OCI-LY3 (cell line): ENCODE measurements around the gene ERN1.

Experiments
- H2AFZ ChIP-seq: fragments of 200-600, 300-600 bp; shearing (Covaris generic); 2 replicates; pipeline ENCODE4 v1.6.0; 2014; ENCODE audit warnings: antibody characterized with exemption, low read depth, low read length
- H3K27ac ChIP-seq: fragments of 200-600, 300-600 bp; sonication (generic); 2 replicates; pipeline ENCODE4 v1.5.1; 2014; ENCODE audit warnings: mild to moderate bottlenecking, low read length, moderate library complexity, mixed read lengths
- H3K27me3 ChIP-seq: fragments of 200-600, 300-600 bp; sonication (generic); 2 replicates; pipeline ENCODE4 v1.6.1; 2014; ENCODE audit warnings: low read depth, low read length, mixed read lengths
- H3K36me3 ChIP-seq: fragments of 200-600, 300-600 bp; sonication (generic); replicated peaks from 2 replicates; pipeline ENCODE3; 2014; ENCODE audit warnings: low read depth, low read length, mixed read lengths
- H3K4me1 ChIP-seq: fragments of 300-600, 200-600 bp; sonication (generic); 2 replicates; pipeline ENCODE4 v1.6.1; 2014; ENCODE audit warnings: low read length, mixed read lengths
- H3K4me2 ChIP-seq: fragments of 200-600, 300-600 bp; sonication (generic); 2 replicates; pipeline ENCODE4 v1.6.1; 2014; ENCODE audit warnings: low read length, mixed read lengths
- H3K4me3 ChIP-seq: fragments of 300-600, 200-600 bp; sonication (generic); 2 replicates; pipeline ENCODE4 v1.5.1; 2014; ENCODE audit warnings: antibody characterized with exemption, mild to moderate bottlenecking, low read length, moderate library complexity
- H3K79me2 ChIP-seq: fragments of 300-600, 200-600 bp; shearing (Covaris generic); 2 replicates; pipeline ENCODE4 v1.6.1; 2014; ENCODE audit warnings: mild to moderate bottlenecking, low read length, mixed read lengths
- H3K9ac ChIP-seq: fragments of 300-600, 200-600 bp; shearing (Covaris generic); 2 replicates; pipeline ENCODE4 v1.6.0; 2014; ENCODE audit warnings: mild to moderate bottlenecking, low read length, moderate library complexity
- H3K9me3 ChIP-seq: fragments of 200-600, 300-600 bp; shearing (Covaris generic); 2 replicates; pipeline ENCODE4 v1.6.1; 2014; ENCODE audit warnings: low read length, mixed read lengths; ENCODE audit not compliant: insufficient read depth
- H4K20me1 ChIP-seq: fragments of 200-600, 300-600 bp; sonication (generic); 2 replicates; pipeline ENCODE4 v1.6.1; 2016; ENCODE audit warnings: low read length, mixed read lengths; ENCODE audit not compliant: insufficient read depth
- EZH2phosphoT487 ChIP-seq: fragments of 200-600 bp; shearing (Covaris generic); IDR thresholded peaks from 2 replicates; pipeline ENCODE4 v1.6.1; 2018; ENCODE audit warnings: antibody characterized with exemption, mixed run types, low read depth
- TF ChIP-seq, protein P1 (sequence below): fragments of 200-600, 300-600 bp; sonication (generic); IDR thresholded peaks from 2 replicates; pipeline ENCODE4 v1.5.1; 2014; ENCODE audit warnings: antibody characterized with exemption, low read length, low read depth

Gene ERN1

GRCh38 chr17:64092952-64093451 lies 36.9 kb downstream of the ERN1 start:
- Histone ChIP-seq H3K9me3 (no peaks in the 10 kb centered on the region), H3K4me3 (no peak overlapping the region), H3K4me1 (peaks cover 70% of the 10 kb centered on the region), H3K27ac (peak overlapping the region; percentile 98), H3K79me2 (peaks cover 58% of the 10 kb centered on the region), H3K36me3 (peaks cover 55% of the 10 kb centered on the region), H3K9ac (no peak overlapping the region), H4K20me1 (no peaks in the 10 kb centered on the region), H3K4me2 (peak overlapping the region; percentile 72; the same call in 1 of the 2 replicates), H2AFZ (no peak overlapping the region), H3K27me3 (no peaks in the 10 kb centered on the region)
- no peak for TF ChIP-seq EZH2phosphoT487
- TF ChIP-seq, protein P1, sequence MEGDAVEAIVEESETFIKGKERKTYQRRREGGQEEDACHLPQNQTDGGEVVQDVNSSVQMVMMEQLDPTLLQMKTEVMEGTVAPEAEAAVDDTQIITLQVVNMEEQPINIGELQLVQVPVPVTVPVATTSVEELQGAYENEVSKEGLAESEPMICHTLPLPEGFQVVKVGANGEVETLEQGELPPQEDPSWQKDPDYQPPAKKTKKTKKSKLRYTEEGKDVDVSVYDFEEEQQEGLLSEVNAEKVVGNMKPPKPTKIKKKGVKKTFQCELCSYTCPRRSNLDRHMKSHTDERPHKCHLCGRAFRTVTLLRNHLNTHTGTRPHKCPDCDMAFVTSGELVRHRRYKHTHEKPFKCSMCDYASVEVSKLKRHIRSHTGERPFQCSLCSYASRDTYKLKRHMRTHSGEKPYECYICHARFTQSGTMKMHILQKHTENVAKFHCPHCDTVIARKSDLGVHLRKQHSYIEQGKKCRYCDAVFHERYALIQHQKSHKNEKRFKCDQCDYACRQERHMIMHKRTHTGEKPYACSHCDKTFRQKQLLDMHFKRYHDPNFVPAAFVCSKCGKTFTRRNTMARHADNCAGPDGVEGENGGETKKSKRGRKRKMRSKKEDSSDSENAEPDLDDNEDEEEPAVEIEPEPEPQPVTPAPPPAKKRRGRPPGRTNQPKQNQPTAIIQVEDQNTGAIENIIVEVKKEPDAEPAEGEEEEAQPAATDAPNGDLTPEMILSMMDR, result no peak

DNA sequence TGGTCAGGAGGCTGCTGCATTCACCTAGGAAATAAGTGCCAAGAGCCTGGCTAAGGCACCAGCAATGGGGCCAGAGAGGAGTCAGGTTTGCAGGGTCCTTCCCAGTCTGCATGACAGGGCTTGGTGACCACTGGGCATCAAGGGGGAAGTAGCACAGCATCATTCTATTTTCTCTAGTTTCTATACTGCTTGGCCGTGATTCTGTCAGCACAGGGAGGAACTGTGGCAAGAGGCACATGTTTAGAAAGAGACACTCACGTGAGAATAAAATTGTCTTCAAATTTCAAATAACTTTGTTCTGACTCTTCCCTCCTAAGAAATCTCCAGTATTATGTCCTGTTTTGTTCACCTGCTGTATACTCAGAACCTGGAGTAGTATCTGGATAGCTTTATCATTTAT lies 37.8 kb downstream of the ERN1 start:
- Histone ChIP-seq H4K20me1 (no peaks in the 10 kb centered on the region), H2AFZ (no peak overlapping the region), H3K36me3 (peaks cover 49% of the 10 kb centered on the region), H3K27me3 (no peaks in the 10 kb centered on the region), H3K79me2 (peaks cover 64% of the 10 kb centered on the region), H3K9me3 (no peaks in the 10 kb centered on the region), H3K4me1 (peaks cover 79% of the 10 kb centered on the region), H3K9ac (peak overlapping the region; percentile 54; the same call in 1 of the 2 replicates), H3K4me2 (peak overlapping the region; percentile 72), H3K4me3 (peak overlapping the region; percentile 45; the same call in 1 of the 2 replicates), H3K27ac (peak overlapping the region; percentile 98)
- TF ChIP-seq EZH2phosphoT487, result no peak
- TF ChIP-seq, protein P1, result no peak

- no peak for TF ChIP-seq EZH2phosphoT487
- TF ChIP-seq, protein P1, result no peak
- Histone ChIP-seq H3K4me1 (peaks cover 85% of the 10 kb centered on the region), H3K9me3 (no peaks in the 10 kb centered on the region), H3K36me3 (peaks cover 44% of the 10 kb centered on the region), H2AFZ (no peak overlapping the region), H3K27me3 (no peaks in the 10 kb centered on the region), H4K20me1 (no peaks in the 10 kb centered on the region), H3K4me3 (peak overlapping the region; percentile 45), H3K9ac (peak overlapping the region; percentile 54), H3K79me2 (peaks cover 69% of the 10 kb centered on the region), H3K27ac (peak overlapping the region; percentile 98), H3K4me2 (peak overlapping the region; percentile 72)
Observed at GRCh38 chr17:64091571-64091970, 38.4 kb downstream of the ERN1 start.

DNA sequence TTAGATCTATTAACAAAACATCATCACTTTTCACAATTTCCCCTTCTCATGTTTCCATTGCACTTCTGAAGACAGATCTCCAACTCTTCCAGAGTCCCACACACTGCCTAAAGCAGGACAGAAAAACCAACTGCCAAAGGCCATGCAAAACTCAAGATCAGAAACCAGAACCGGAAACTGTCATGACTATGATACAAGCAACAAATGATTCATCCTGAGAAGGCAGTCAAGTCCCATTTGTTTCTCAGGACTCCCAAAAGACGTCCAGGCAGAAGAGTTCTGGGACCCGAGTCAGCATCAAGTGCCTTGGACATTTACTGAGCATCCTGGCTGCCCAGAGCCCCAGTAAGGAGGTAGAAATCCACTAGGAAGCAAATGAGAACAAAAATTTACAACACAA lies 38.8 kb downstream of the ERN1 start:
- no peak for TF ChIP-seq EZH2phosphoT487
- TF ChIP-seq, protein P1, result no peak

More for the DNA sequence above, 38.8 kb downstream of the ERN1 start:
- Histone ChIP-seq H3K27ac (peak overlapping the region; percentile 98), H3K4me1 (peaks cover 89% of the 10 kb centered on the region), H3K36me3 (peaks cover 44% of the 10 kb centered on the region), H3K4me2 (peak overlapping the region; percentile 72), H4K20me1 (no peaks in the 10 kb centered on the region), H3K4me3 (peak overlapping the region; percentile 45), H3K27me3 (no peaks in the 10 kb centered on the region), H3K9me3 (no peaks in the 10 kb centered on the region), H2AFZ (no peak overlapping the region), H3K79me2 (peaks cover 72% of the 10 kb centered on the region), H3K9ac (peak overlapping the region; percentile 54)
